GM18867 (cell line): ENCODE results near the gene TREML2.

Experiments used
- ATAC-seq: cut with Tn5 transposase; IDR thresholded peaks from one replicate; pipeline ENCODE4 v1.9.1; 2021; ENCODE audit warnings: mild to moderate bottlenecking, moderate library complexity; ENCODE audit not compliant: unreplicated experiment

Gene TREML2

DNA sequence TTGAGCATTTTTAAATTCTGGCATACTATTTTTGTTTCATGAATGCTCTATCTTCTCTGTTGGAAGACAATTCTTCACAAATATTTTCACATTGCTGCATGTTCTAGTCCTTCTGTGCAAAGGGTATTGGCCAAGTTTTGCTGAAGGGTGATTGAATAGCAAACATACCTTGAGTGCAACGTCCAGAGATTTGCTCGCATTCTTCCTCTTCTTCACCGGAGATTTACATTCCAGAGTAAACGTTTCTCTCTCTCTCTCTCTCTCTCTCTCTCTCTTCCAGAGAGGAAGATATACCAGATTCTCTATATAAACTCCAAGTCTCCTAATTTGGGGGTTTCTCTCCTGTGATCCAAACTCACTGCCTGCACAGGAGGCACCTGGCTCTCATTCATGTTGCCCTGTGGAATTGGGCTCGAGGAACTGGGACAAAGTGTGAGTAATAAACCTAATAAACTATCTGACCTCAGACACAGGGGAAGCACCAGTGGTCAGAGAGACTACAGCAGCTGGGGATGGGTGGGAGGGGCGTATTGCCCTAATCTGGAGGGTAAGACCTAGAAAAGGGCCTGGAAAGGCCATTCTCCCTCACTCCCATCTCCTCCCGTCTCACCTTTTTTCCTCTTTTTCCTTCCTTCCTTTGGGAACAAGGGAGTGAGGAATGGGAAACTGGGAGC is 45.7 kb downstream of the TREML2 start:
- ATAC-seq = no peak

DNA sequence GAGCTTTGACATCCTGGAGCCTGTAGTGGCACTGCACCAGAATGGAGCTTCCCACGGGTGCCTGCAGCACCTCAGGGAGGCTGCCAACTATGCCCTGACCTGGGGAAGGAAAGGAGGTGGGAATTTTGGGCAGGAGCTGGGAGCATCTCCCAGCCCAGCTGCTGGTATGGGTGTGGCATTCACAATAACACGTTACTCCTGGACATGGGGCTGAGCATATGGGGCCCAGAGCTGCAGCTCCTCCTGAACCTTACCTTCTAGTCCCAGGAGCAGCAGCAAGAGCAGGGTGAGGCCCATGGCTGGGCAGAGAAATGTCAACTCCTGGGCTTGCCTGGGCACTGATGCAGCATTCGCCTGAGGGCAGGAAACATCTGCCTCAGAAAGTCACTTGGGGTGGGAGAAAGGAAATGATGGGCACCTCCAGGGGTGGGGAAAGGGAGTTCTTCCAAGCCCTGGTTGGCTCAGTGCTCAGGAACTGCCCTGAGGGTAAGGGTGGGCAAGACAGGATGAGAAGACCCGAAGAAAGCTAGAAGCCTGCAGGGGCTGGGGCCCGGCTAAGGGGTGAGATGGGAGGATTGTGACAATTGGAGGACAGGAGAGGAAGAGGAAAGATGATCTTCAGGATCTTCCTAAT is 46.8 kb downstream of the TREML2 start, which contains the start of gene TREML1:
TREML1 (minus strand) TSS at position 356 of the 634 bp plus-strand sequence; CDS start at position 297, 59 bp downstream.
- no peak for ATAC-seq

DNA sequence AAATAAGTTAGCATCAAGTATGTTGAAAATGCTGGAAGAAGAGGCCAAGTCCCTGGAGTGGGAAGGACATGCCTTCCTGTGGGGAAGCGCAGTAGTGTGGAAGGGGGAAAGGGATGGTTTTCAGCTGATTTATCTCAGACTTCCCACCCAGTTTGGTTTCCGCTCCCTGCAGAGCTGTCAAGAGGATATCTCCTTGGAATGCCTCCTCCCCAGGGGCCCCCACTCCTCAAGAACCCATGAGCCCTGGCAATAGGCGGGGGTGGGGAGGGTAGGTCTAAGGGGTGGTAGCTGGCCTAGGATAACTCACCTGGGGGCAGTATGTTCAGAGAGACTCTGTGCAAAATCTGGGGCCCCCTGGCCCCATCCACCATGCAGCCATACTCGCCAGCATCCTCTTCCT is 47.5 kb downstream of the TREML2 start:
- no peak for ATAC-seq

DNA sequence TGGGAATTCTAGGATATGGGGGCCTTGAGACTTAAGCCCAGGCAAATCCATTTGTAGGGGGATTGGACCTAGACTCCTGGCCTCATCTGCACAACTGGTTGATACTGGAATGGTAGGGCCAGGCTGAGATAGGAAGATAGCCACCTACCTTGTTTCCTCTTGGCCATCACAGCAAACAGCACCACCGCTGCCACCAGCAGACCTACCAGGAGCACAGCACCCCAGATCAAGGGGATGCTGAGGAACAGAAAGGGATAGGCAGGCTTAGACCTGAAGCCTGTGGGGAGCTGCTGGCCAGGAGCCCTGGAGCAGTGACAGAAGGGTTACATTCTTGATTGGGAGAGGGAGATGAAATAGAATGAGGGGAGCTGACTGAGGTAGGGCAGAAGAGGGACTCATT is 50.3 kb downstream of the TREML2 start:
- no peak for ATAC-seq

DNA sequence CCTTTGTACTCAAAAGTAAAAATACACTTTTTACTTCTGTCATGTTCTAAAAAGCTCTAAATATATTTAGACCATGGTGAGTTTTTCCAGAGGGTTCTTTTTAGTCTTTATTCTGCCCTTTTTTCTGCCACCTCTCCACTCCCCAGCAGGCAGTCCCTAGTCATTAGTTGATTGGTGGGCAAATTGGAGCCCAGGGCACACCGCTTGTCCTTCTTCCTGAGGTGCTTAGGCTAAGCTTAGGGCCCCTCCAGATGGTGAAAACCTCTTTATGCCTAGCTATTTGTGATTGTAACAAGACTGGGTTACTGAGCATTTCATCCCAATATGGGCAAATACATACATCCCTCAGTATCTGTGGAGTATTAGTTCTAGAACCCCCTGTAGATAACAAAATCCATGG is 53.0 kb downstream of the TREML2 start:
- no peak for ATAC-seq
